Endothelial cell of umbilical vein (primary cell): ENCODE data around the gene APC2. TPM values are rescaled to one million over a fixed set of nuclear protein-coding genes. Genes with fewer than 3 reads are reported as not detected.
A peak's percentile ranks its signal among the peaks of the same experiment; 100 is the strongest.

Experiments used
- BruUV-seq: library from RNA; stranded (reverse); fragments of 400-500 nt; replicated peaks from 2 replicates; lab custom pipeline; 2021; lab: Mats Ljungman, UMichigan
- CTCF ChIA-PET: fragments of 300-600, 350-600 bp; sonication (Branson Sonifier 250); formaldehyde crosslinking; loops from one replicate; lab custom pipeline; 2021; ENCODE audit warnings: antibody characterized with exemption, inconsistent platforms; lab: Charles Lee
- POLR2A ChIA-PET: fragments of 300-600, 350-600 bp; sonication (Branson Sonifier 250); formaldehyde crosslinking; loops from one replicate; lab custom pipeline; 2021; ENCODE audit warnings: antibody characterized with exemption, inconsistent platforms; lab: Charles Lee
- DNase-seq: peaks from one replicate; pipeline ENCODE4 v3.0.0-alpha.2; 2011; ENCODE audit warnings: low read depth, low spot score
- FAIRE-seq: peaks from 2 replicates; lab custom pipeline; 2011; peaks lifted over from hg19 to GRCh38; lab: Jason Lieb, UNC
- H2AFZ ChIP-seq: 2 replicates; pipeline ENCODE4 v1.6.0; 2012; ENCODE audit warnings: low read depth, low read length, control low read depth, inconsistent platforms
- H3K27ac ChIP-seq: 2 replicates; pipeline ENCODE4 v1.5.1; 2011; ENCODE audit warnings: low read depth, mild to moderate bottlenecking, control low read depth, low read length, moderate library complexity; ENCODE audit not compliant: insufficient read depth
- H3K27me3 ChIP-seq, 2 experiments: 2 replicates each; pipeline versions ENCODE4 v1.6.0 to v1.6.1; 2011; ENCODE audit warnings: low read length in 2 of 2, mixed read lengths in 1 of 2; ENCODE audit not compliant: control insufficient read depth in 2 of 2, insufficient read depth in 2 of 2
- H3K36me3 ChIP-seq, 2 experiments: 2 replicates in 1 of 2; 3 replicates in 1 of 2; pipeline ENCODE4 v1.5.1; 2011; ENCODE audit warnings: low read length in 2 of 2, mild to moderate bottlenecking in 1 of 2, moderate library complexity in 1 of 2; ENCODE audit not compliant: control insufficient read depth in 2 of 2, insufficient read depth in 2 of 2; ENCODE audit errors: extremely low read depth in 1 of 2
- H3K4me1 ChIP-seq: 3 replicates; pipeline ENCODE4 v1.5.1; 2011; ENCODE audit warnings: mild to moderate bottlenecking, low read length; ENCODE audit not compliant: control insufficient read depth, insufficient read depth; ENCODE audit errors: extremely low read depth
- H3K4me2 ChIP-seq: 2 replicates; pipeline ENCODE4 v1.6.1; 2011; ENCODE audit warnings: low read length, control low read depth, mixed read lengths; ENCODE audit not compliant: insufficient read depth
- H3K4me3 ChIP-seq, 3 experiments: fragments of 200-600 bp in 1 of 3; sonication (generic), shearing (Covaris generic) in 1 of 3; replicated peaks in 1 of 3; 2 replicates each; pipeline ENCODE4 v1.5.1; 2011 to 2016; ENCODE audit warnings: control low read depth in 3 of 3, low read length in 3 of 3, mild to moderate bottlenecking in 2 of 3, inconsistent platforms in 1 of 3, low read depth in 1 of 3, moderate library complexity in 1 of 3; ENCODE audit not compliant: insufficient read depth in 1 of 3
- H3K79me2 ChIP-seq: 2 replicates; pipeline ENCODE4 v1.6.0; 2012; ENCODE audit warnings: low read length, inconsistent platforms; ENCODE audit not compliant: control insufficient read depth, insufficient read depth
- H3K9ac ChIP-seq: replicated peaks from 2 replicates; pipeline ENCODE3; 2011; ENCODE audit warnings: low read length, control low read depth; ENCODE audit not compliant: insufficient read depth; ENCODE audit errors: extremely low read depth
- H3K9me1 ChIP-seq: replicated peaks from 3 replicates; pipeline ENCODE4 v1.6.0; 2011; ENCODE audit warnings: mild to moderate bottlenecking, low read length; ENCODE audit not compliant: control insufficient read depth, insufficient read depth; ENCODE audit errors: extremely low read depth
- H3K9me3 ChIP-seq: replicated peaks from 2 replicates; pipeline ENCODE4 v1.5.1; 2012; ENCODE audit warnings: low read length, inconsistent platforms; ENCODE audit not compliant: control insufficient read depth, insufficient read depth
- H4K20me1 ChIP-seq: replicated peaks from 2 replicates; pipeline ENCODE3; 2011; ENCODE audit warnings: mild to moderate bottlenecking, low read length; ENCODE audit not compliant: control insufficient read depth, insufficient read depth; ENCODE audit errors: extremely low read depth
- EZH2 ChIP-seq: IDR thresholded peaks from 2 replicates; pipeline ENCODE4 v1.6.1; 2012; ENCODE audit warnings: borderline replicate concordance, low read depth, mild to moderate bottlenecking, moderate library complexity, low read length, inconsistent platforms; ENCODE audit not compliant: severe bottlenecking
- POLR2AphosphoS5 ChIP-seq: IDR thresholded peaks from 2 replicates; pipeline ENCODE4 v1.6.1; 2012; ENCODE audit warnings: low read depth, mild to moderate bottlenecking, control low read depth, low read length, moderate library complexity; ENCODE audit not compliant: insufficient read depth
- dilution Hi-C: fragments of 300-500 bp; cut with MboI; formaldehyde crosslinking; loops from one replicate; pipeline ENCODE4 v1.15.0; 2019; ENCODE audit warnings: low sequenced_read_pairs; ENCODE audit not compliant: extremely low pct_ligation_motif_present
- intact Hi-C: fragments of 100-400 bp; cut with micrococcal nuclease; formaldehyde crosslinking; loops from one replicate; pipeline ENCODE4 v1.10.0; 2022
- polyA plus RNA-seq, 4 experiments: library from polyadenylated mRNA; depleted of rRNA in 3 of 4; stranded (reverse) in 3 of 4; unstranded in 1 of 4; fragments of >200 nt; gene quantifications; 2 replicates each; pipeline versions ENCODE4 v1.2.1 to v1.2.3, GENCODE V29; 2011 to 2012; ENCODE audit warnings: missing spikeins in 1 of 4
- total RNA-seq: library from RNA; stranded (reverse); gene quantifications from 2 replicates; pipeline ENCODE4 v1.2.3, GENCODE V29; 2021
- TF ChIP-seq, protein P1 (sequence below): IDR thresholded peaks from 2 replicates; pipeline ENCODE4 v1.6.1; 2011; ENCODE audit not compliant: insufficient read depth, insufficient read length

APC2 gene
- total and polyA plus RNA-seq, 2 donors (not counting 3 experiments of a cell fraction or from before 2014, with no cell fraction given), result 0.01 to 0.04 TPM

DNA sequence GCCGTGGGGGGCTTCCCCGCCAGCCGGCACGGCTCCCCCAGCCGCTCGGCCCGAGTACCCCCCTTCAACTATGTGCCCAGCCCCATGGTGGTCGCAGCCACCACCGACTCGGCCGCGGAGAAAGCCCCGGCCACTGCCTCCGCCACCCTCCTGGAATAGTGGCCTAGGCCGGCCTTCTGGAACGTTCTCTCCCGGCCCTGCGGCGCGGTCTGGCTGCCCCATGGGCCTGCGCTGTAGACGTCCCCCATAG lies 20.1 kb downstream of the APC2 start:
- peaks cover 44 to 82% of the 10 kb centered on the region in 2 experiments for H3K27me3 ChIP-seq
- H3K36me3 ChIP-seq, result no peaks in the 10 kb centered on the region
- no peaks in the 10 kb centered on the region for H3K9me1 ChIP-seq
- no peak for DNase-seq
- H3K9me3 ChIP-seq, result no peaks in the 10 kb centered on the region
- H3K4me1 ChIP-seq, result peaks cover 5% of the 10 kb centered on the region
- no peak overlapping the region for H2AFZ ChIP-seq
- POLR2A ChIA-PET, result no interaction called here
- H3K9ac ChIP-seq, result no peak overlapping the region
- no peak overlapping the region for H3K27ac ChIP-seq
- FAIRE-seq, result no peak
- peak; percentile 91 for TF ChIP-seq EZH2
- TF ChIP-seq POLR2AphosphoS5, result no peak
- H4K20me1 ChIP-seq, result no peaks in the 10 kb centered on the region
- dilution Hi-C loops, result no loop called here
- intact Hi-C loops, result loop anchor here (2.0 kb wide), 1 partner anchor 21 kb away; the partner anchor contains the start of genes PCSK4 and REEP6
- no TSS peak for BruUV-seq
- no peak overlapping the region for H3K4me3 ChIP-seq
- no peak overlapping the region for H3K4me2 ChIP-seq
- CTCF ChIA-PET, result no interaction called here
- no peaks in the 10 kb centered on the region for H3K79me2 ChIP-seq

DNA sequence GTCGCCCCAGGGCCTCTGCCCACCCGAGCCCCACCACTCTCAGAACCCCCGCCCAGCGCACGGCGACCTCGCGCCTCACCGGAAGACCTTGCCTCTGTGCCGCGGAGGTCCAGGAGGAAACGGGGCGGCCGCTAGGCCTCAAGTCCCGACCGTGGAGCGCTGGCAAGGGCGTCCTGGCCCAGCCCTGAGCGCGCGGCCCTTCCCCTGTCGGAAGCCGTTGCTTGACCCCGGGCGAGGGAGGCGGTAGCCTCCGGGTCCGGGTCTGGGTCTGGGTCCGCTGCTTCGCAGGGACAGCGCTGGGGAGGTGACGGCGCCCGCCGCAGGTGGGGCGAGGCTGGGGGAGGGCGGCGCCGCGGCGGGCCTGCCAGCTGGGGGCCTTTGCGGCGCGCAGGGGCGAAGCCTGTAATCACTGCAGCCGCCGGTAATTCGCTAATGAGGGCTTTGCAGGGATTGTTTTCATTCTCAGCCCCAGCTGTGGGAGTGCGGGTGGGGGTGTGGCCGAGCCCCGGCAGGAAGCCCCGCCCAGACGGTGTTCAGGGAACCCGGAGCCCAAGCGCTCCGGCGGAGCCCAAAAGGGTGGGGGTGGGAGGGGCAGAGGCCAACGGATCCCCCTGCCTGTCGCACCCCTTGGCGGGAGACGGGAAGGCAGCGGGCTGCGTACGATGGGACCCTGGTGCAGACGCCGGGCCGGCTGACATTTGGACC lies 20.5 kb downstream of the APC2 start:
- Histone ChIP-seq H3K9ac (no peak overlapping the region), H3K79me2 (no peaks in the 10 kb centered on the region), H3K4me3 (no peak overlapping the region), H3K4me2 (no peak overlapping the region), H4K20me1 (no peaks in the 10 kb centered on the region), H3K4me1 (peaks cover 5% of the 10 kb centered on the region), H3K9me3 (no peaks in the 10 kb centered on the region), H3K36me3 (no peaks in the 10 kb centered on the region), H2AFZ (no peak overlapping the region), H3K27ac (no peak overlapping the region), H3K27me3 (peaks cover 42 to 77% of the 10 kb centered on the region in 2 experiments), H3K9me1 (no peaks in the 10 kb centered on the region)
- dilution Hi-C loops (no loop called here), intact Hi-C loops (loop anchor here (2.0 kb wide), 1 partner anchor 20 kb away; the partner anchor contains the start of genes PCSK4 and REEP6)
- POLR2A ChIA-PET, result no interaction called here
- BruUV-seq, result no TSS peak
- TF ChIP-seq, protein P1, sequence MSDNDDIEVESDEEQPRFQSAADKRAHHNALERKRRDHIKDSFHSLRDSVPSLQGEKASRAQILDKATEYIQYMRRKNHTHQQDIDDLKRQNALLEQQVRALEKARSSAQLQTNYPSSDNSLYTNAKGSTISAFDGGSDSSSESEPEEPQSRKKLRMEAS, result no peak
- TF ChIP-seq EZH2, result peak; percentile 94
- no peak for TF ChIP-seq POLR2AphosphoS5
- DNase-seq (no peak), FAIRE-seq (no peak)
- CTCF ChIA-PET, result no interaction called here
